ENCODE results near the gene TBC1D9. TPM values are rescaled to one million over a fixed set of nuclear protein-coding genes. Genes with fewer than 3 reads are reported as not detected.

TBC1D9 gene
- total and polyA plus RNA-seq, 2 donors (not counting 1 experiment from before 2014, with no cell fraction given): 48.9 to 235 TPM

DNA sequence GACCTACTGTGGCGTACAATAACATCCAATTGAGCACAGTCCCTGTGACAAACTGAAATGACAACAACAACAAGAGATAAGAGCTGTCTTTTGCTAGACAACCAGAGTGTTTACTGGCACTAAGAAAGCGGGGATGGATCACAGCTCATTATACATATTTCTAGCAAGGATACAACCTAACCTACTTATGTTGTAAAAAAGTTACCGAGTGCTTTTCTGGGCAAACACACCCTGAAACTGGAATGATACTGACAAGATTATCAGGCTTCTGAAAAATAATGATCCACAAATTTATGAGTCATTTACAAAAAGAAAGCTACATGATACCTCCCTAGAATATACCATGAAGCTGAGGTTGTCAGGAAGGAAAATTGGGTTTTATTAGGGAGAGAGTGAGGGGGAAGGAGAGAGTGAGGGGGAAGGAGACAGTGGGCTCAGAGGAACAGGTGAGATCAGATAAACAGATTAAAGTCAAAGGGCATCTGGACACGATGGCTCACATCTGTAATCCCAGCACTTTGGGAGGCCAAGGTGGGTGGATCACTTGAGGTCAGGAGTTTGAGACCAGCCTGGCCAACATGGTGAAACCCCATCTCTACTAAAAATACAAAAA lies 20.3 kb downstream of the TBC1D9 start:
- H3K79me2 ChIP-seq (ENCODE audit: control insufficient read depth, insufficient read depth, low read length): peaks cover 98% of the 10 kb centered on the region
- POLR2A ChIA-PET: no interaction called here

DNA sequence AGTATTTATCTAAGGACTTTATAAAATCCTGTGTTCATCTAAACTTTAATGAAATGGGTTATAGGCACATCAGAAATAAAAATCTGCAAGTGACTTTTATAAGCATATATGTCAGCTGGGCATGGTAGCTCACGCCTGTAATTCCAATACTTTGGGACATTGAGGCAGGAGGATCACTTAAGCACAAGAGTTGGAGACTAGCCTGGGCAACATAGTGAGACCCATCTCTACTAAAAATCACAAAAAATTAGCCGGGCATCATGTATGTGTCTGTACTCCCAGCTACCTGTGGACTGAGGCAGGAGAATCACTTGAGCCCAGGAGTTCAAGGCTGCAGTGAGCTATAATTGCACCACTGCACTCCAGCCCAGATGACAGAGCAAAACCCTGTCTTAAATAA lies 20.9 kb downstream of the TBC1D9 start:
- no peak for TF ChIP-seq EZH2 (IDR thresholded peaks at IDR 0.05; ENCODE audit: borderline replicate concordance, insufficient read depth, low read depth, low read length, poor library complexity, severe bottlenecking)
- TF ChIP-seq, protein P1, sequence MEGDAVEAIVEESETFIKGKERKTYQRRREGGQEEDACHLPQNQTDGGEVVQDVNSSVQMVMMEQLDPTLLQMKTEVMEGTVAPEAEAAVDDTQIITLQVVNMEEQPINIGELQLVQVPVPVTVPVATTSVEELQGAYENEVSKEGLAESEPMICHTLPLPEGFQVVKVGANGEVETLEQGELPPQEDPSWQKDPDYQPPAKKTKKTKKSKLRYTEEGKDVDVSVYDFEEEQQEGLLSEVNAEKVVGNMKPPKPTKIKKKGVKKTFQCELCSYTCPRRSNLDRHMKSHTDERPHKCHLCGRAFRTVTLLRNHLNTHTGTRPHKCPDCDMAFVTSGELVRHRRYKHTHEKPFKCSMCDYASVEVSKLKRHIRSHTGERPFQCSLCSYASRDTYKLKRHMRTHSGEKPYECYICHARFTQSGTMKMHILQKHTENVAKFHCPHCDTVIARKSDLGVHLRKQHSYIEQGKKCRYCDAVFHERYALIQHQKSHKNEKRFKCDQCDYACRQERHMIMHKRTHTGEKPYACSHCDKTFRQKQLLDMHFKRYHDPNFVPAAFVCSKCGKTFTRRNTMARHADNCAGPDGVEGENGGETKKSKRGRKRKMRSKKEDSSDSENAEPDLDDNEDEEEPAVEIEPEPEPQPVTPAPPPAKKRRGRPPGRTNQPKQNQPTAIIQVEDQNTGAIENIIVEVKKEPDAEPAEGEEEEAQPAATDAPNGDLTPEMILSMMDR (IDR thresholded peaks at IDR 0.05): no peak
- Histone ChIP-seq H3K4me2 (replicated peaks; ENCODE audit: low read depth, low read length, poor library complexity, severe bottlenecking) (no peak overlapping the region), H3K79me2 (ENCODE audit: control insufficient read depth, insufficient read depth, low read length) (peaks cover 98% of the 10 kb centered on the region), H3K36me3 (replicated peaks in 1 of 2; ENCODE audit: control extremely low read depth in 1 of 2, control insufficient read depth in 1 of 2, extremely low read depth in 1 of 2, insufficient read depth in 2 of 2, low read length in 1 of 2) (no peaks in the 10 kb centered on the region), H2AFZ (ENCODE audit: insufficient read depth, low read depth, low read length, poor library complexity, severe bottlenecking) (no peak overlapping the region), H3K27me3 (replicated peaks in 1 of 4; ENCODE audit: control extremely low read depth in 1 of 4, control insufficient read depth in 3 of 4, insufficient read depth in 4 of 4, low read length in 3 of 4) (no peaks in the 10 kb centered on the region), H3K4me1 (ENCODE audit: control insufficient read depth in 2 of 2, insufficient read depth in 2 of 2, low read length in 2 of 2) (peaks cover 35 to 44% of the 10 kb centered on the region in 2 donors), H3K9ac (ENCODE audit: low read length) (no peak overlapping the region), H4K20me1 (ENCODE audit: control insufficient read depth, insufficient read depth, low read length, poor library complexity, severe bottlenecking) (peaks cover 16% of the 10 kb centered on the region), H3K27ac (ENCODE audit: low read length in 2 of 2) (no peak overlapping the region), H3K9me3 (ENCODE audit: control extremely low read depth in 1 of 3, control insufficient read depth in 2 of 3, insufficient read depth in 1 of 3, low read length in 2 of 3) (no peaks in the 10 kb centered on the region), H3K4me3 (ENCODE audit: control extremely low read depth in 1 of 5, extremely low read depth in 1 of 5, insufficient read depth in 1 of 5, low read depth in 2 of 5, low read length in 4 of 5) (no peak overlapping the region)
- 93% methylated on average over 2 of the region's 2 CpGs for WGBS (ENCODE audit: insufficient coverage)
- CTCF ChIA-PET: interaction anchor here (1.1 to 1.4 kb wide), 2 partner anchors 14 to 15 kb away, joined by 3 to 4 read pairs; no protein-coding TSS in a partner anchor
- no peak overlapping the region for H3K27ac Mint-ChIP-seq
- no peaks in the 10 kb centered on the region for H3K9me3 Mint-ChIP-seq (ENCODE audit: insufficient read depth)
- DNase-seq (no peak), ATAC-seq (ENCODE audit: low read depth) (no peak)
- POLR2A ChIA-PET: no interaction called here
- H3K4me3 Mint-ChIP-seq: no peak overlapping the region
- peaks cover 74% of the 10 kb centered on the region for H3K4me1 Mint-ChIP-seq
- intact Hi-C loops (cut with micrococcal nuclease): no loop called here
- no peaks in the 10 kb centered on the region for H3K27me3 Mint-ChIP-seq

More for the DNA sequence above, 20.3 kb downstream of the TBC1D9 start:
- CTCF ChIA-PET: interaction anchor here (1.1 to 1.6 kb wide), 3 partner anchors 15 to 115 kb away, joined by 3 to 4 read pairs (median 4); no protein-coding TSS in a partner anchor
- no peak overlapping the region for H3K4me2 ChIP-seq (replicated peaks; ENCODE audit: low read depth, low read length, poor library complexity, severe bottlenecking)
- ATAC-seq (ENCODE audit: low read depth) (no peak), DNase-seq (no peak)
- no peak overlapping the region for H3K4me3 ChIP-seq (ENCODE audit: control extremely low read depth in 1 of 5, extremely low read depth in 1 of 5, insufficient read depth in 1 of 5, low read depth in 2 of 5, low read length in 4 of 5)
- no peak for TF ChIP-seq EZH2 (IDR thresholded peaks at IDR 0.05; ENCODE audit: borderline replicate concordance, insufficient read depth, low read depth, low read length, poor library complexity, severe bottlenecking)
- TF ChIP-seq, protein P1 (IDR thresholded peaks at IDR 0.05): no peak
- peaks cover 40 to 49% of the 10 kb centered on the region in 2 donors for H3K4me1 ChIP-seq (ENCODE audit: control insufficient read depth in 2 of 2, insufficient read depth in 2 of 2, low read length in 2 of 2)
- no peak overlapping the region for H3K9ac ChIP-seq (ENCODE audit: low read length)
- H3K27me3 ChIP-seq (replicated peaks in 1 of 4; ENCODE audit: control extremely low read depth in 1 of 4, control insufficient read depth in 3 of 4, insufficient read depth in 4 of 4, low read length in 3 of 4): no peaks in the 10 kb centered on the region
- H3K27ac ChIP-seq (ENCODE audit: low read length in 2 of 2): no peak overlapping the region
- H3K27me3 Mint-ChIP-seq: no peaks in the 10 kb centered on the region
- peaks cover 16% of the 10 kb centered on the region for H4K20me1 ChIP-seq (ENCODE audit: control insufficient read depth, insufficient read depth, low read length, poor library complexity, severe bottlenecking)
- H3K4me3 Mint-ChIP-seq: peak overlapping the region; percentile 50
- no peak overlapping the region for H2AFZ ChIP-seq (ENCODE audit: insufficient read depth, low read depth, low read length, poor library complexity, severe bottlenecking)
- no peaks in the 10 kb centered on the region for H3K9me3 Mint-ChIP-seq (ENCODE audit: insufficient read depth)
- WGBS (ENCODE audit: insufficient coverage): 100% methylated on average over 2 of the region's 4 CpGs
- H3K9me3 ChIP-seq (ENCODE audit: control extremely low read depth in 1 of 3, control insufficient read depth in 2 of 3, insufficient read depth in 1 of 3, low read length in 2 of 3): no peaks in the 10 kb centered on the region
- no peaks in the 10 kb centered on the region for H3K36me3 ChIP-seq (replicated peaks in 1 of 2; ENCODE audit: control extremely low read depth in 1 of 2, control insufficient read depth in 1 of 2, extremely low read depth in 1 of 2, insufficient read depth in 2 of 2, low read length in 1 of 2)
- no peak overlapping the region for H3K27ac Mint-ChIP-seq
- intact Hi-C loops (cut with micrococcal nuclease): no loop called here
- peaks cover 76% of the 10 kb centered on the region for H3K4me1 Mint-ChIP-seq

All from B cell (primary cell).